ENCODE measurements around the gene EHMT1. TPM values are rescaled to one million over a fixed set of nuclear protein-coding genes. Genes with fewer than 3 reads are reported as not detected.
A peak's percentile ranks its signal among the peaks of the same experiment; 100 is the strongest.

Gene EHMT1
- total and polyA plus RNA-seq, 9 of the 15 experiments (the other 6 are each of a cell fraction or from before 2014, with no cell fraction given): 2.2 to 76.0 (median 36.4) TPM

GRCh38 chr9:137705906-137706305 is 87.1 kb downstream of the EHMT1 start:
- peak; percentile 64; the same call in 2 of the 3 replicates for ATAC-seq
- in situ Hi-C loops (cut with MboI): no loop called here
- H3K27ac ChIP-seq (ENCODE audit: extremely low read depth, low read depth, low read length): no peak overlapping the region
- BruUV-seq (replicated peaks): no TSS peak
- no peaks in the 10 kb centered on the region for H3K27me3 ChIP-seq (ENCODE audit: control insufficient read depth in 2 of 2, insufficient read depth in 2 of 2, low read length in 2 of 2)
- peaks cover 8% of the 10 kb centered on the region for H3K9me3 ChIP-seq (replicated peaks; ENCODE audit: control insufficient read depth, insufficient read depth, low read depth, low read length)
- FAIRE-seq: no peak
- peaks cover 15% of the 10 kb centered on the region; the same call in 2 of the 3 replicates for H3K36me3 ChIP-seq (ENCODE audit: control insufficient read depth, insufficient read depth, low read length)
- peak overlapping the region in 1 of 2 experiments; percentile 24; a peak in 1 of 4 replicates for H3K9ac ChIP-seq (ENCODE audit: insufficient read depth in 1 of 2, low read depth in 2 of 2, low read length in 2 of 2)
- intact Hi-C loops (cut with micrococcal nuclease): no loop called here
- DNase-seq (ENCODE audit: extremely low read depth in 1 of 4, low spot score in 3 of 4): peak in 3 of 4 experiments; percentile 32 to 46 (median 40)
- H4K20me1 ChIP-seq (replicated peaks; ENCODE audit: control insufficient read depth, insufficient read depth, low read length): peaks cover 5% of the 10 kb centered on the region; the same call in 1 of the 2 replicates
- H3K79me2 ChIP-seq (ENCODE audit: control insufficient read depth, insufficient read depth, low read length): peaks cover 73% of the 10 kb centered on the region
- H2AFZ ChIP-seq (ENCODE audit: low read depth, low read length): no peak overlapping the region
- WGBS (ENCODE audit: insufficient coverage, low coverage, missing lambda C conversion rate): 78% methylated on average over 4 of the region's 10 CpGs
- peaks cover 6 to 22% of the 10 kb centered on the region in 2 experiments; a peak in 3 of 5 replicates for H3K4me1 ChIP-seq (replicated peaks in 1 of 2; ENCODE audit: control insufficient read depth in 2 of 2, insufficient read depth in 2 of 2, low read length in 2 of 2)
- no peak for TF ChIP-seq ZNF239 (CRISPR knock-in tag; IDR thresholded peaks at IDR 0.05)
- no peak for TF ChIP-seq JUN (IDR thresholded peaks at IDR 0.05; ENCODE audit: borderline replicate concordance, low read depth, low read length)
- TF ChIP-seq JUN (CRISPR knock-in tag; IDR thresholded peaks at IDR 0.05; ENCODE audit: borderline replicate concordance): no peak
- no peak for TF ChIP-seq TAL1 (IDR thresholded peaks at IDR 0.05)
- no peak for TF ChIP-seq MAFK (IDR thresholded peaks at IDR 0.05; ENCODE audit: low read length)
- no peak for TF ChIP-seq RNF219 (CRISPR knock-in tag; IDR thresholded peaks at IDR 0.05)
- TF ChIP-seq TOE1 (IDR thresholded peaks at IDR 0.05; ENCODE audit: borderline replicate concordance): no peak
- TF ChIP-seq TOE1 (CRISPR knock-in tag; IDR thresholded peaks at IDR 0.05; ENCODE audit: borderline replicate concordance, low read depth): no peak
- TF ChIP-seq MCM2 (IDR thresholded peaks at IDR 0.05; ENCODE audit: low read depth): no peak
- no peak overlapping the region for H3K4me3 ChIP-seq
- POLR2A ChIA-PET: no interaction called here
- H3K4me2 ChIP-seq (ENCODE audit: insufficient read depth, low read length): no peak overlapping the region
- no peaks in the 10 kb centered on the region for H3K9me1 ChIP-seq (ENCODE audit: control insufficient read depth, insufficient read depth, low read length)
- CTCF ChIA-PET (ENCODE audit: low intra/inter-chr PET ratio): no interaction called here
